Esophagus squamous epithelium (tissue), 5 donors: Measurements from ENCODE around the gene OR2L8. TPM values are rescaled to one million over a fixed set of nuclear protein-coding genes. Genes with fewer than 3 reads are reported as not detected.

ENCODE experiments used
- DNase-seq: peaks from one replicate; lab custom pipeline; 2025; lab: John Stamatoyannopoulos, UW
- H3K27ac ChIP-seq, 4 donors: fragments of 200-600 bp; sonication (generic); one replicate each; pipeline ENCODE4 v1.5.1; 2016 to 2019; ENCODE audit warnings: mild to moderate bottlenecking in 1 of 4
- H3K27me3 ChIP-seq, 4 donors: fragments of 200-600 bp; sonication (generic); 1 replicate in 3 of 4; 2 replicates in 1 of 4; pipeline versions ENCODE4 v1.5.1 to v1.6.0; 2017 to 2021; ENCODE audit warnings: antibody characterized with exemption in 1 of 4
- H3K36me3 ChIP-seq, 3 donors: fragments of 200-600 bp; sonication (generic); one replicate each; pipeline ENCODE4 v1.5.1; 2016 to 2019
- H3K4me1 ChIP-seq, 3 donors: fragments of 200-600 bp; sonication (generic); one replicate each; pipeline ENCODE4 v1.5.1; 2017 to 2019
- H3K4me3 ChIP-seq, 4 donors: fragments of 200-600 bp; sonication (generic); 1 replicate in 3 of 4; 2 replicates in 1 of 4; pipeline ENCODE4 v1.5.1; 2016 to 2019; ENCODE audit warnings: mild to moderate bottlenecking in 2 of 4, moderate library complexity in 1 of 4
- H3K9me3 ChIP-seq, 3 donors: fragments of 200-600 bp; sonication (generic); one replicate each; pipeline ENCODE4 v1.5.1; 2016 to 2019
- CTCF ChIP-seq, 6 experiments: fragments of 450-650 bp in 4 of 6; fragments of 200-600 bp in 2 of 6; sonication (generic) in 2 of 6; IDR thresholded peaks; one replicate each; pipeline ENCODE4 v1.5.1; 2016 to 2019; ENCODE audit warnings: antibody characterized with exemption in 6 of 6, mild to moderate bottlenecking in 4 of 6, moderate library complexity in 4 of 6
- POLR2A ChIP-seq, 4 donors: fragments of 450-650 bp; IDR thresholded peaks; one replicate each; pipeline ENCODE4 v1.6.1; 2017; ENCODE audit warnings: antibody characterized with exemption in 4 of 4, mild to moderate bottlenecking in 4 of 4, moderate library complexity in 3 of 4
- WGBS, 2 donors: methylation state at CpG; one replicate each; pipeline ENCODE4 v1.1.5; 2018; 5-methylcytosine and 5-hydroxymethylcytosine counted together
- intact Hi-C: fragments of 100-400 bp; cut with DNase I; formaldehyde crosslinking; loops from one replicate; pipeline ENCODE4 v1.15.0; 2022
- small RNA-seq, 4 donors: library from RNA; depleted of rRNA; stranded (forward); fragments of <200 nt; gene quantifications; one replicate each; pipeline ENCODE3, GENCODE V24; 2016
- total RNA-seq, 4 donors: library from RNA; depleted of rRNA; stranded (reverse); fragments of >200 nt; gene quantifications; one replicate each; pipeline ENCODE4 v1.1.0, GENCODE V29; 2016
- donor health status: DM: yes; HTN: yes; CAD: no.

The OR2L8 gene
- total RNA-seq, 4 donors from 2014 or later, result not detected

DNA sequence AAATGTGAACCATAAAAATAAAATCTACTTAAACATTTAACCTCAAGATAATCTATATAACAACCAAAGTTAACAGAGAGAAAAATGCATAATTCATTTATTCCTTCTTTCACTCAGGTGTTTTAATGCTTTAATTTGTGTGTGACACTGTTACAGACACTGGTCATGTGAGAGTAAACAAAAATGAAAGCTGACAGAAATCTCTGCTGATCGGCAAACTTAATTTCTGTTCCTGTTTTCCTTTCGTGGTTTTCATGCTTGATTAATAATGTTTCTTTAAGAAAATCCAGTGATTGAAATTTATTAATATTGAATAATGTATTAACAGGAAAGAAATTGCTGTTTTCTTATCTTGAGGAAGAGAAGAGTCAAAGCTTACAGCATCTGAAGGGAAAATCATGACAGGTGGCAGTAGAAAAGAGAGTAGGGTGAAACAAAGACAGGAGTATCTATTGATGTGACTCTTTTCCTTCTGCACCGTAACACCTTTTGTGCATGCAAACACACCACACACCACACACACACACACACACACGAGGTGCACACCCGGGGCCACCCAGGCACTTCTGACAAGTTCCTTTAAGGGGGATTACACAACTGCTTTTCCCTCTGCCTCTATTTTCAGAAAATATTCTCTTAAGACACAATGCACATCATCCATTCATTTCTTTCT lies 18.0 kb downstream of the OR2L8 start:
- WGBS, 2 donors, result 25 to 50% methylated on average over 5 of the region's 5 CpGs
- DNase-seq, result no peak
- Histone ChIP-seq H3K27me3 (no peaks in the 10 kb centered on the region), H3K9me3 (no peaks in the 10 kb centered on the region), H3K27ac (no peak overlapping the region), H3K4me3 (no peak overlapping the region), H3K36me3 (no peaks in the 10 kb centered on the region), H3K4me1 (no peaks in the 10 kb centered on the region)
- TF ChIP-seq CTCF (IDR thresholded peaks at IDR 0.05), result no peak
- TF ChIP-seq POLR2A (IDR thresholded peaks at IDR 0.05), result no peak
- intact Hi-C loops, result no loop called here

DNA sequence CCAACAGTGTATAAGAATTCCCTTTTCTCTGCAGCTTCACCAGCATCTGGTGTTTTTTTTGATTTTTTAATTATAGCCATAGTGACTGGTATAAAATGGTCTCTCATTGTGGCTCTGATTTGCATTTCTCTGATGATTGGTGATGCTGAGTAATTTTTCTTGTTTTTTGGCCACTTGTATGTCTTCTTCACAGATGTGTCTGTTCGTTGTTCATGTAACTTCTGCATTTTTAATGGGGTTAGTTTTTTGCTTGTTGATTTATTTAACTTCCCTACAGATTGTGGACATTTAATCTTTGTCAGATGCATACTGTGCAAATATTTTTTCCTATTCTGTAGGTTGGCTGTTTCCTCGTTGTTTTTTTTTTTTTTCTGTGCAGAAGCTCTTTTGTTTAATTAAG lies 44.3 kb downstream of the OR2L8 start:
- no peak for TF ChIP-seq CTCF (IDR thresholded peaks at IDR 0.05)
- no peak for TF ChIP-seq POLR2A (IDR thresholded peaks at IDR 0.05)
- 34 to 56% methylated on average over 2 of the region's 2 CpGs for WGBS, 2 donors
- intact Hi-C loops, result no loop called here
- no peaks in the 10 kb centered on the region for H3K9me3 ChIP-seq
- no peaks in the 10 kb centered on the region for H3K4me1 ChIP-seq
- H3K27me3 ChIP-seq, result no peaks in the 10 kb centered on the region
- no peak overlapping the region for H3K27ac ChIP-seq
- H3K4me3 ChIP-seq, result no peak overlapping the region
- no peaks in the 10 kb centered on the region for H3K36me3 ChIP-seq
- DNase-seq, result no peak

DNA sequence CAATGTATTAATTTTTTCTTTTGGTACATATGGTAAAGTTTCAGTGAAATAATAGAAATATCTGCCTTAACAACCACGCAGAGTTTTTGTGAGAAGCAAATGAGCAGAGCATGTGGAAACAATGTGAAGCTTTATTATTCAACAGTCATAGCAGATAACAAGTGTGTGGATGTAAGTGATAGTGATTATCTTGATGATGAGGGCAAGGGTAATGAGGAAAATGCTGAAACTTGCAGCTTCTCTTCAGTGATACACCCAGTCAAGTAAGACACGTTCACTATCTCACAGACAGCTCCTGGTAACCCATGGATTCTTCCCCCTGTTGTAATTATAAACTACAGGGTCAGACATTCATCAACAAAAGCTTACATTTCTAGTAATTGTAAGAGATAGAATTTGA lies 50.2 kb downstream of the OR2L8 start:
- DNase-seq, result no peak
- Histone ChIP-seq H3K36me3 (no peaks in the 10 kb centered on the region), H3K9me3 (no peaks in the 10 kb centered on the region), H3K27ac (no peak overlapping the region), H3K4me1 (no peaks in the 10 kb centered on the region), H3K27me3 (no peaks in the 10 kb centered on the region), H3K4me3 (no peak overlapping the region)
- intact Hi-C loops, result no loop called here
- WGBS, 2 donors, result 40 to 44% methylated on average over 2 of the region's 2 CpGs
- TF ChIP-seq POLR2A (IDR thresholded peaks at IDR 0.05), result no peak

Small RNA genes within 50 kb of the gene (small RNA-seq; reads per million reads assigned to genes)
- 0 reads per million in 4 donors for gene RF00019

Other genes with a start within 250 kb of the OR2L8 start
- gene OR6F1, start 232.2 kb upstream of the OR2L8 start, total RNA-seq, result not detected
- not detected for gene OR14K1, start 210.2 kb upstream of the OR2L8 start, total RNA-seq
- gene OR14A2, start 200.7 kb upstream of the OR2L8 start, total RNA-seq, result not detected
- not detected for gene OR1C1, start 188.3 kb upstream of the OR2L8 start, total RNA-seq
- not detected for gene OR14A16, start 124.7 kb upstream of the OR2L8 start, total RNA-seq
- not detected for gene OR11L1, start 107.0 kb upstream of the OR2L8 start, total RNA-seq
- 1 to 10 TPM in 1 of 4 donors, under 1 TPM in 2, not detected in 1; 0.19 to 6.5 (median 0.26) TPM for gene TRIM58, start 91.7 kb upstream of the OR2L8 start, total RNA-seq
- gene OR2W3, start 53.3 kb upstream of the OR2L8 start, total RNA-seq, result 1 to 10 TPM in 2 of 4 donors, not detected in 2; 1.5 to 1.8 TPM
- gene OR2T8, start 28.6 kb upstream of the OR2L8 start, total RNA-seq, result under 1 TPM in 1 of 4 donors, not detected in 3; 0.23 TPM
- not detected for gene OR2AJ1, start 24.0 kb upstream of the OR2L8 start, total RNA-seq
- not detected for gene OR2AK2, start 16.4 kb downstream of the OR2L8 start, total RNA-seq
- not detected for gene OR2L5, start 64.8 kb downstream of the OR2L8 start, total RNA-seq
- not detected for gene OR2L2, start 81.2 kb downstream of the OR2L8 start, total RNA-seq
- gene OR2L3, start 98.0 kb downstream of the OR2L8 start, total RNA-seq, result not detected
- gene OR2L13, start 146.3 kb downstream of the OR2L8 start, total RNA-seq, result not detected
- gene OR2M5, start 196.3 kb downstream of the OR2L8 start, total RNA-seq, result not detected
- not detected for gene OR2M2, start 226.0 kb downstream of the OR2L8 start, total RNA-seq
- gene OR2M3, start 248.4 kb downstream of the OR2L8 start, total RNA-seq, result not detected